ENCODE measurements around the gene MFF. TPM values are rescaled to one million over a fixed set of nuclear protein-coding genes. Genes with fewer than 3 reads are reported as not detected.

Gene MFF
- total and polyA plus RNA-seq, 10 of the 15 experiments (the other 5 are each of a cell fraction or from before 2014, with no cell fraction given) = 19.6 to 131 (median 106) TPM

- Histone ChIP-seq H3K36me3 (ENCODE audit: control insufficient read depth in 2 of 2, insufficient read depth in 2 of 2, low read length in 1 of 2) (peaks cover 0 to 25% of the 10 kb centered on the region in 2 experiments; a peak in 3 of 4 replicates), H2AFZ (ENCODE audit: control insufficient read depth, low read depth, low read length) (no peak overlapping the region), H4K20me1 (ENCODE audit: control insufficient read depth, insufficient read depth) (no peaks in the 10 kb centered on the region), H3K4me3 (no peak overlapping the region), H3K4me1 (ENCODE audit: control insufficient read depth, insufficient read depth, low read length) (no peaks in the 10 kb centered on the region), H3K9me3 (replicated peaks; ENCODE audit: control insufficient read depth, insufficient read depth, low read length) (no peaks in the 10 kb centered on the region), H3K9ac (ENCODE audit: control insufficient read depth, insufficient read depth, low read length) (no peak overlapping the region), H3K27ac (ENCODE audit: control insufficient read depth, insufficient read depth) (no peak overlapping the region), H3K79me2 (ENCODE audit: control insufficient read depth, insufficient read depth, low read length) (no peaks in the 10 kb centered on the region; the same call in 1 of the 2 replicates), H3K4me2 (ENCODE audit: control insufficient read depth, insufficient read depth) (no peak overlapping the region), H3K27me3 (replicated peaks in 1 of 2; ENCODE audit: control insufficient read depth in 2 of 2, insufficient read depth in 2 of 2, low read length in 1 of 2) (no peaks in the 10 kb centered on the region)
- no peak for FAIRE-seq
- no TSS peak for BruUV-seq (replicated peaks)
- ATAC-seq = no peak
- intact Hi-C loops (cut with micrococcal nuclease; ENCODE audit: unreplicated experiment) (no loop called here), in situ Hi-C loops (cut with MboI) (no loop called here)
- TF ChIP-seq RELA (IDR thresholded peaks at IDR 0.05; ENCODE audit: borderline replicate concordance, partially characterized antibody) = no peak
- no peak for TF ChIP-seq SMC3 (IDR thresholded peaks at IDR 0.05; ENCODE audit: borderline replicate concordance, low read length)
- RAD21 ChIA-PET (ENCODE audit: unreplicated experiment) = no interaction called here
- 100% methylated on average over 1 of the region's 1 CpG for WGBS (ENCODE audit: insufficient coverage, insufficient replicate concordance, low lambda C conversion rate, missing lambda C conversion rate)
- DNase-seq (ENCODE audit: low read depth, low spot score) = no peak
- POLR2A ChIA-PET = no interaction called here
- CTCF ChIA-PET = interaction anchor here (0.6 kb wide), 1 partner anchor 431 kb away, joined by 3 read pairs; no protein-coding TSS in a partner anchor
- SMC1A ChIA-PET (ENCODE audit: uncharacterized antibody, unreplicated experiment) = interaction anchor here (1.3 to 1.8 kb wide), 4 partner anchors 11 to 27 kb away, joined by 3 to 8 read pairs (median 4); no protein-coding TSS in a partner anchor
These were observed 10.7 kb downstream of the MFF start for GRCh38 chr2:227335713-227336112.

- SMC1A ChIA-PET (ENCODE audit: uncharacterized antibody, unreplicated experiment) = no interaction called here
- BruUV-seq (replicated peaks) = no TSS peak
- Histone ChIP-seq H3K9me3 (replicated peaks; ENCODE audit: control insufficient read depth, insufficient read depth, low read length) (no peaks in the 10 kb centered on the region), H3K4me2 (ENCODE audit: control insufficient read depth, insufficient read depth) (no peak overlapping the region), H4K20me1 (ENCODE audit: control insufficient read depth, insufficient read depth) (no peaks in the 10 kb centered on the region), H3K4me3 (no peak overlapping the region), H3K9ac (ENCODE audit: control insufficient read depth, insufficient read depth, low read length) (no peak overlapping the region), H2AFZ (ENCODE audit: control insufficient read depth, low read depth, low read length) (no peak overlapping the region), H3K27ac (ENCODE audit: control insufficient read depth, insufficient read depth) (no peak overlapping the region), H3K36me3 (ENCODE audit: control insufficient read depth in 2 of 2, insufficient read depth in 2 of 2, low read length in 1 of 2) (peaks cover 0 to 25% of the 10 kb centered on the region in 2 experiments; a peak in 3 of 4 replicates), H3K27me3 (replicated peaks in 1 of 2; ENCODE audit: control insufficient read depth in 2 of 2, insufficient read depth in 2 of 2, low read length in 1 of 2) (no peaks in the 10 kb centered on the region), H3K79me2 (ENCODE audit: control insufficient read depth, insufficient read depth, low read length) (no peaks in the 10 kb centered on the region; the same call in 1 of the 2 replicates), H3K4me1 (ENCODE audit: control insufficient read depth, insufficient read depth, low read length) (no peaks in the 10 kb centered on the region)
- ATAC-seq (no peak), FAIRE-seq (no peak), DNase-seq (ENCODE audit: low read depth, low spot score) (no peak)
- RAD21 ChIA-PET (ENCODE audit: unreplicated experiment) = no interaction called here
- POLR2A ChIA-PET = interaction anchor here (0.6 kb wide), 1 partner anchor 170 kb away, joined by 4 read pairs; no protein-coding TSS in a partner anchor
- CTCF ChIA-PET = interaction anchor here (1.1 to 1.8 kb wide), 3 partner anchors 10 to 13 kb away, joined by 4 to 6 read pairs (median 4); no protein-coding TSS in a partner anchor
- WGBS (ENCODE audit: insufficient coverage, insufficient replicate concordance, low lambda C conversion rate, missing lambda C conversion rate) = 97% methylated on average over 2 of the region's 2 CpGs
- TF ChIP-seq CBFB (IDR thresholded peaks at IDR 0.05; ENCODE audit: low read depth) (no peak), CBX3 (IDR thresholded peaks at IDR 0.05; ENCODE audit: borderline replicate concordance, low read depth) (no peak), LARP7 (IDR thresholded peaks at IDR 0.05) (no peak), YBX1 (IDR thresholded peaks at IDR 0.05) (no peak), RUNX3 (IDR thresholded peaks at IDR 0.05; ENCODE audit: low read length) (no peak), YY1 (IDR thresholded peaks at IDR 0.05; ENCODE audit: low read depth, low read length) (no peak), NRF1 (conservative IDR thresholded peaks at IDR 0.05; ENCODE audit: low read depth, low read length) (no peak), FOXK2 (IDR thresholded peaks at IDR 0.05) (no peak), ZNF207 (IDR thresholded peaks at IDR 0.05; ENCODE audit: borderline replicate concordance) (no peak), CREM (IDR thresholded peaks at IDR 0.05; ENCODE audit: low read depth) (no peak), PAX5 (IDR thresholded peaks at IDR 0.05; ENCODE audit: borderline replicate concordance, low read depth, low read length) (no peak), WRNIP1 (IDR thresholded peaks at IDR 0.05; ENCODE audit: borderline replicate concordance, low read depth, low read length) (no peak), CEBPB (IDR thresholded peaks at IDR 0.05; ENCODE audit: borderline replicate concordance in 1 of 2, low read depth in 2 of 2, low read length in 2 of 2) (no peak)
- intact Hi-C loops (cut with micrococcal nuclease; ENCODE audit: unreplicated experiment) (no loop called here), in situ Hi-C loops (cut with MboI) (no loop called here)
These were observed 12.4 kb downstream of the MFF start for GRCh38 chr2:227337442-227337841.
